Measurements from ENCODE around the gene ZNF107.

GRCh38 chr7:64736575-64736974, 70.6 kb downstream of the ZNF107 start:
- no peak for TF ChIP-seq POLR2A (IDR thresholded peaks at IDR 0.05)
- TF ChIP-seq CTCF (IDR thresholded peaks at IDR 0.05), result no peak
- TF ChIP-seq EP300 (IDR thresholded peaks at IDR 0.05), result no peak
- TF ChIP-seq POLR2AphosphoS5 (IDR thresholded peaks at IDR 0.05), result no peak

All from stomach (tissue), 4 donors.